ENCODE data around the gene CFAP161.
"Not testable (repeated sequence)": the region's sequence is repeated elsewhere in the genome, so short reads cannot be mapped to it uniquely, and the experiment has no call there.

The CFAP161 gene

GRCh38 chr15:81108427-81108826, 25.6 kb upstream of the CFAP161 start:
- DNase-seq, result no peak

- no peak for DNase-seq
Observed at GRCh38 chr15:81111018-81111417, 23.1 kb upstream of the CFAP161 start.

GRCh38 chr15:81111510-81112470, 22.3 kb upstream of the CFAP161 start:
- DNase-seq, result no peak

GRCh38 chr15:81113204-81113657, 20.8 kb upstream of the CFAP161 start:
- DNase-seq, result no peak

- DNase-seq, result no peak
Observed at GRCh38 chr15:81113861-81114291, 20.2 kb upstream of the CFAP161 start.

- DNase-seq, result no peak
Observed at GRCh38 chr15:81115054-81115939, 18.8 kb upstream of the CFAP161 start.

- no peak for DNase-seq
Observed at GRCh38 chr15:81117136-81117535, 16.9 kb upstream of the CFAP161 start.

GRCh38 chr15:81117581-81117980, 16.5 kb upstream of the CFAP161 start:
- DNase-seq, result no peak

GRCh38 chr15:81118361-81118760, 15.7 kb upstream of the CFAP161 start:
- DNase-seq, result no peak

- DNase-seq, result no peak
Observed at GRCh38 chr15:81120069-81120468, 14.0 kb upstream of the CFAP161 start.

- DNase-seq, result no peak
Observed at GRCh38 chr15:81126892-81127291, 7.2 kb upstream of the CFAP161 start.

GRCh38 chr15:81141478-81141877, 7.4 kb downstream of the CFAP161 start:
- DNase-seq, result not testable (repeated sequence)

- DNase-seq, result no peak
Observed at GRCh38 chr15:81146006-81146405, 11.9 kb downstream of the CFAP161 start.

- no peak for DNase-seq
Observed at GRCh38 chr15:81146466-81146865, 12.4 kb downstream of the CFAP161 start.

GRCh38 chr15:81151389-81151788, 17.3 kb downstream of the CFAP161 start:
- DNase-seq, result no peak

GRCh38 chr15:81152339-81152738, 18.3 kb downstream of the CFAP161 start:
- no peak for DNase-seq

- DNase-seq, result no peak
Observed at GRCh38 chr15:81152799-81153198, 18.7 kb downstream of the CFAP161 start.

- DNase-seq, result no peak
Observed at GRCh38 chr15:81155375-81156218, 21.5 kb downstream of the CFAP161 start.

- DNase-seq, result no peak
Observed at GRCh38 chr15:81156324-81156723, 22.3 kb downstream of the CFAP161 start.

GRCh38 chr15:81157195-81157938, 23.3 kb downstream of the CFAP161 start:
- no peak for DNase-seq

GRCh38 chr15:81157939-81158223, 23.8 kb downstream of the CFAP161 start:
- no peak for DNase-seq

- not testable (repeated sequence) for DNase-seq
Observed at GRCh38 chr15:81158561-81158960, 24.5 kb downstream of the CFAP161 start.

Data from activated CD4-positive, CD25-positive, alpha-beta regulatory T cell treated with anti-CD3 and anti-CD28 coated beads, Interleukin-2, amount 50 U/mL, for 72 hours (primary cell).